Kidney (tissue), 14 donors: ENCODE data around the gene UBL4B. TPM values are rescaled to one million over a fixed set of nuclear protein-coding genes. Genes with fewer than 3 reads are reported as not detected.

Experiments used
- DNase-seq, 5 donors: peaks; one replicate each; pipeline ENCODE4 v3.0.0-alpha.2; 2013 to 2020
- FAIRE-seq: peaks from 2 replicates; lab custom pipeline; 2012; peaks lifted over from hg19 to GRCh38; lab: Jason Lieb, UNC
- H3K27ac ChIP-seq, 2 donors: one replicate each; pipeline ENCODE4 v1.7.0; 2013; ENCODE audit warnings: low read depth in 2 of 2, low read length in 2 of 2, inconsistent platforms in 1 of 2
- H3K27me3 ChIP-seq: one replicate; pipeline ENCODE4 v1.7.1; 2013; ENCODE audit warnings: low read length, inconsistent platforms; ENCODE audit not compliant: control insufficient read depth, insufficient read depth
- H3K36me3 ChIP-seq, 3 donors: one replicate each; pipeline versions ENCODE4 v1.7.0 to v1.7.1; 2013; ENCODE audit warnings: low read length in 3 of 3, control low read depth in 1 of 3, inconsistent platforms in 1 of 3; ENCODE audit not compliant: insufficient read depth in 3 of 3, control insufficient read depth in 2 of 3
- H3K4me1 ChIP-seq, 3 donors: one replicate each; pipeline versions ENCODE4 v1.7.0 to v1.7.1; 2013; ENCODE audit warnings: low read length in 3 of 3, inconsistent platforms in 1 of 3, low read depth in 1 of 3; ENCODE audit not compliant: control insufficient read depth in 2 of 3, insufficient read depth in 2 of 3
- H3K4me3 ChIP-seq, 3 donors: one replicate each; pipeline versions ENCODE4 v1.7.0 to v1.8.1; 2013; ENCODE audit warnings: low read length in 3 of 3, control low read depth in 1 of 3, inconsistent platforms in 1 of 3
- H3K9ac ChIP-seq, 3 donors: one replicate each; pipeline versions ENCODE4 v1.7.0 to v1.7.1; 2013; ENCODE audit warnings: low read length in 3 of 3, control low read depth in 1 of 3, inconsistent platforms in 1 of 3
- H3K9me3 ChIP-seq, 3 donors: one replicate each; pipeline versions ENCODE4 v1.7.0 to v1.7.1; 2013; ENCODE audit warnings: low read length in 3 of 3, control low read depth in 1 of 3, inconsistent platforms in 1 of 3; ENCODE audit not compliant: control insufficient read depth in 2 of 3, insufficient read depth in 1 of 3
- CTCF ChIP-seq: IDR thresholded peaks from 3 replicates; pipeline ENCODE4 v1.5.1; 2012; ENCODE audit warnings: mild to moderate bottlenecking, moderate library complexity, borderline replicate concordance; ENCODE audit not compliant: insufficient read depth; ENCODE audit errors: extremely low read depth
- intact Hi-C: fragments of 100-400 bp; cut with DNase I; formaldehyde crosslinking; loops from one replicate; pipeline ENCODE4 v1.11.1; 2022
- polyA plus RNA-seq: library from polyadenylated mRNA; stranded (reverse); fragments of 350-450 nt; fragmentation: Illumina TruSeq; extraction: RNeasy Lipid Tissue Mini Kit (QIAGEN cat#74804); gene quantifications from one replicate; pipeline ENCODE4 v1.2.3, GENCODE V29; 2014; ENCODE audit warnings: low read depth, low replicate concordance; ENCODE audit not compliant: insufficient read depth
- total RNA-seq: library from RNA; stranded (reverse); fragmentation: NEBNext Ultra II Directional; extraction: Animal tissue kit (Norgen Biotek cat#: 25700); gene quantifications from one replicate; pipeline ENCODE4 v1.2.1, GENCODE V29; 2021
- donor health status: control.
- donor health status: control.
- donor health status: control.
- donor health status: control.
- donor health status: control.
- donor health status: DM: yes; HTN: yes; CAD: no.
- donor health status: Normal renal cell carcinoma (clear cell type).

UBL4B gene
- total and polyA plus RNA-seq, 2 donors from 2014 or later, result not detected

GRCh38 chr1:110083061-110083865 is 29.0 kb upstream of the UBL4B start:
- Histone ChIP-seq H3K36me3 (no peaks in the 10 kb centered on the region), H3K4me1 (peaks cover 0 to 2% (median 0%) of the 10 kb centered on the region in 3 donors), H3K4me3 (peak overlapping the region in 1 of 3 donors; percentile 63), H3K27me3 (peaks cover 46% of the 10 kb centered on the region), H3K27ac (no peak overlapping the region), H3K9me3 (no peaks in the 10 kb centered on the region), H3K9ac (no peak overlapping the region)
- peak in 1 of 5 donors; percentile 34 for DNase-seq
- intact Hi-C loops, result no loop called here
- TF ChIP-seq CTCF, result no peak
- no peak for FAIRE-seq

GRCh38 chr1:110083866-110084226 is 28.4 kb upstream of the UBL4B start:
- DNase-seq (no peak), FAIRE-seq (no peak)
- peaks cover 0 to 2% (median 0%) of the 10 kb centered on the region in 3 donors for H3K4me1 ChIP-seq
- H3K27me3 ChIP-seq, result peaks cover 46% of the 10 kb centered on the region
- intact Hi-C loops, result no loop called here
- peak overlapping the region in 1 of 3 donors; percentile 49 for H3K9ac ChIP-seq
- no peak for TF ChIP-seq CTCF
- H3K27ac ChIP-seq, result no peak overlapping the region
- no peaks in the 10 kb centered on the region for H3K9me3 ChIP-seq
- H3K36me3 ChIP-seq, result no peaks in the 10 kb centered on the region
- peak overlapping the region in 2 of 3 donors; percentile 39 to 63 for H3K4me3 ChIP-seq

DNA sequence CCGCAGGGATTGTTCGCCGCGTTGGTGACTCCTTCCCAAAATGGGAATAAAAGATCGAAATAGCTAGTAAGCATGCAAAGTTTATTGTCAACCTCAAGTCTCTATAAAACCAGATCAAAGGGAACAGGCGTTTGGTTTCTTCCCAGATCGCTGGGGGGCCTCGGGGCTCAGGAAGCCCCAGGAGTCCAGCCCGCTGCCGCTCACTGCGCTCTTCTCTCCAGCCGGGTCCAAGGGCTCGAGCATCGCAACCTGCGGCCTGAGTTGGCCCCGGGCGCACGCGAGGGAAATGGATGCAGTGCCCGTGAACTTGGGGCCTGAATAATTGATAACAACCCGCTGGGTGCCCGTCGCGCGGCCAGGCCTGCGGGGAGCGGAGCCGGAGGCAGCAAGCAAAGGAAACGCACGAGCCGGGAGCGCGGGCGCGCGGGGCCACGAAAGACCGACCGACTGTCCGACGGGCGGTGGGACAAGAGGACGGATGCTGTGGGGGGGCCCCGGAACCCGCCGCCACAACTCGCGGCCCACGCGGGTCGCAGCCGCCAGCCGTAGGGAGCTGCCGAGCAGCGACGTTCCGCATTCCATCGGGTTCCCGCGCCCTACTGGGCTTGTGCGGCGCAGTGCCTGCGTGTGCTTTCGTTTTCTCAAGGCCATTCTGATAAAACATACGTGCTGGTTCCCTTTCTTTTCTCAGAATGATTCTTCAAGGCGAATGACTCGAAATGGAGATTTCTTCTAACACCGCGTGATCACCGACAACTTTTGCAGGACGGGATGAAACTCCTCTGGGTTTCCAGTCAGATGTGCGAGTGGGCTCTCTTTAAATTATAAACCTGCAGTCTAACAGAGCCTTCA is 27.8 kb upstream of the UBL4B start:
- peaks cover 46% of the 10 kb centered on the region for H3K27me3 ChIP-seq
- intact Hi-C loops, result no loop called here
- H3K4me1 ChIP-seq, result peaks cover 0 to 4% (median 0%) of the 10 kb centered on the region in 3 donors
- H3K9ac ChIP-seq, result peak overlapping the region in 1 of 3 donors; percentile 49
- H3K27ac ChIP-seq, result peak overlapping the region in 1 of 2 donors; percentile 36
- H3K9me3 ChIP-seq, result no peaks in the 10 kb centered on the region
- H3K4me3 ChIP-seq, result peak overlapping the region; percentile 40 to 63 (median 52)
- DNase-seq, result peak; percentile 52 to 86 (median 73)
- no peak for TF ChIP-seq CTCF
- no peaks in the 10 kb centered on the region for H3K36me3 ChIP-seq
- no peak for FAIRE-seq
